Left ventricle myocardium inferior (tissue), 1 donor: ENCODE results near the gene ABHD17B. TPM values are rescaled to one million over a fixed set of nuclear protein-coding genes. Genes with fewer than 3 reads are reported as not detected.

Experiments used
- DNase-seq: peaks from one replicate; pipeline ENCODE4 v3.0.0-alpha.2; 2020
- H3K27ac ChIP-seq: fragments of 200-600 bp; replicated peaks from 2 replicates; pipeline ENCODE4 v1.8.0; 2021
- H3K27me3 ChIP-seq: fragments of 200-600 bp; 2 replicates; pipeline ENCODE4 v1.8.0; 2021; ENCODE audit warnings: low read depth
- H3K36me3 ChIP-seq: fragments of 200-600 bp; 2 replicates; pipeline ENCODE4 v1.8.0; 2021
- H3K4me1 ChIP-seq: fragments of 200-600 bp; 2 replicates; pipeline ENCODE4 v1.8.0; 2021
- H3K4me3 ChIP-seq: fragments of 200-600 bp; 2 replicates; pipeline ENCODE4 v1.8.0; 2021; ENCODE audit warnings: mild to moderate bottlenecking, moderate library complexity
- H3K9me3 ChIP-seq: fragments of 200-600 bp; replicated peaks from 2 replicates; pipeline ENCODE4 v1.8.0; 2021
- CTCF ChIP-seq: fragments of 200-600 bp; IDR thresholded peaks from 2 replicates; pipeline ENCODE4 v1.8.0; 2021; ENCODE audit warnings: antibody characterized with exemption, mild to moderate bottlenecking, borderline replicate concordance
- intact Hi-C: fragments of 100-400 bp; cut with micrococcal nuclease; formaldehyde crosslinking; loops from one replicate; pipeline ENCODE4 v1.11.0; 2022
- total RNA-seq: library from RNA; stranded (reverse); fragmentation: NEBNext Ultra II Directional; extraction: Animal tissue kit (Norgen Biotek cat#: 25700); gene quantifications from one replicate; pipeline ENCODE4 v1.2.1, GENCODE V29; 2021
- donor health status: DM: no; HTN: yes; CAD: no; lungs with severe emphysema.

Gene ABHD17B
- total RNA-seq, 1 donor from 2014 or later, result 10.2 TPM

GRCh38 chr9:71876829-71877228 lies 34.2 kb downstream of the ABHD17B start:
- peaks cover 44% of the 10 kb centered on the region for H3K9me3 ChIP-seq
- peaks cover 19% of the 10 kb centered on the region for H3K4me1 ChIP-seq
- H3K36me3 ChIP-seq, result peaks cover 7% of the 10 kb centered on the region
- intact Hi-C loops, result no loop called here
- DNase-seq, result no peak
- H3K27ac ChIP-seq, result no peak overlapping the region
- no peak for TF ChIP-seq CTCF
- no peaks in the 10 kb centered on the region for H3K27me3 ChIP-seq
- H3K4me3 ChIP-seq, result no peak overlapping the region

- peaks cover 37% of the 10 kb centered on the region for H3K9me3 ChIP-seq
- H3K36me3 ChIP-seq, result peaks cover 7% of the 10 kb centered on the region
- no peak for TF ChIP-seq CTCF
- no peak for DNase-seq
- H3K27me3 ChIP-seq, result no peaks in the 10 kb centered on the region
- H3K4me1 ChIP-seq, result peaks cover 24% of the 10 kb centered on the region
- H3K4me3 ChIP-seq, result no peak overlapping the region
- intact Hi-C loops, result no loop called here
- no peak overlapping the region for H3K27ac ChIP-seq
These were observed 34.9 kb downstream of the ABHD17B start for GRCh38 chr9:71876106-71876505.

- no peaks in the 10 kb centered on the region for H3K27me3 ChIP-seq
- H3K36me3 ChIP-seq, result peaks cover 7% of the 10 kb centered on the region
- H3K4me1 ChIP-seq, result peaks cover 21% of the 10 kb centered on the region
- H3K27ac ChIP-seq, result no peak overlapping the region
- H3K9me3 ChIP-seq, result peaks cover 30% of the 10 kb centered on the region
- no peak overlapping the region for H3K4me3 ChIP-seq
- no peak for DNase-seq
- intact Hi-C loops, result no loop called here
- TF ChIP-seq CTCF, result no peak
These were observed 35.6 kb downstream of the ABHD17B start for GRCh38 chr9:71875345-71875744.

- DNase-seq, result no peak
- Histone ChIP-seq H3K4me3 (no peak overlapping the region), H3K4me1 (peaks cover 7% of the 10 kb centered on the region), H3K27me3 (no peaks in the 10 kb centered on the region), H3K27ac (no peak overlapping the region), H3K9me3 (peaks cover 24% of the 10 kb centered on the region), H3K36me3 (peaks cover 32% of the 10 kb centered on the region)
- TF ChIP-seq CTCF, result no peak
- intact Hi-C loops, result no loop called here
These were observed 47.4 kb downstream of the ABHD17B start for GRCh38 chr9:71863631-71864030.

GRCh38 chr9:71861618-71862017 lies 49.4 kb downstream of the ABHD17B start:
- Histone ChIP-seq H3K36me3 (peaks cover 16% of the 10 kb centered on the region), H3K27ac (no peak overlapping the region), H3K9me3 (peaks cover 24% of the 10 kb centered on the region), H3K27me3 (no peaks in the 10 kb centered on the region), H3K4me3 (no peak overlapping the region), H3K4me1 (peaks cover 7% of the 10 kb centered on the region)
- no peak for DNase-seq
- no peak for TF ChIP-seq CTCF
- intact Hi-C loops, result no loop called here

- Histone ChIP-seq H3K36me3 (peaks cover 7% of the 10 kb centered on the region), H3K4me1 (peaks cover 7% of the 10 kb centered on the region), H3K9me3 (peaks cover 24% of the 10 kb centered on the region), H3K27me3 (no peaks in the 10 kb centered on the region), H3K27ac (no peak overlapping the region), H3K4me3 (no peak overlapping the region)
- intact Hi-C loops, result no loop called here
- no peak for TF ChIP-seq CTCF
- no peak for DNase-seq
These were observed 51.1 kb downstream of the ABHD17B start for GRCh38 chr9:71859939-71860338.
